Kidney glomerular epithelial cell (primary cell): ENCODE data around the gene TRPV4.
"Not testable (repeated sequence)": the region's sequence is repeated elsewhere in the genome, so short reads cannot be mapped to it uniquely, and the experiment has no call there.

Experiments
- DNase-seq: peaks from one replicate; lab custom pipeline; 2025; lab: John Stamatoyannopoulos, UW

The TRPV4 gene

GRCh38 chr12:109833307-109834189, at the start of gene TRPV4:
TSS of gene TRPV4 (minus strand) at chr12:109833398. CDS start at chr12:109814796, 18,602 bp downstream.
- DNase-seq, result no peak

DNA sequence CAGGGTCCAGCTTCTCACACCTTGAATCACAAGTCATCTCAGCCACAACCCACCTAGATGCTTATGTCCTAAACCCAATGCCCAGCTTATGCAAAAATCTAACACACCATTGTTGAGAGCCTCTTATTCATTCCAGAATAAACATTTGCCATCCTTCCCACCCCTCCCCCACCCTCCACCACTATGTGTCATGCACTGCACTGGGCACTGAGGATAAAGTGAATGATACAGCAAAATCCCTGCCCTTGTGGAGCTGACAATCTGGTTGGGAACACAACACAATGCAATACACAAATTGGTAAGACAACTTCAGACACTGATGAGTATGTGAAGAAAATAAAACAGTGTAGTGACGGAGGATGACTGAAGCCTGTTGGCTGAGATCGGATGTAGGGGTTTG, 48.6 kb upstream of the TRPV4 start:
- no peak for DNase-seq

- no peak for DNase-seq
Measured at GRCh38 chr12:109880938-109881337, 47.7 kb upstream of the TRPV4 start.

GRCh38 chr12:109880043-109880931, 47.1 kb upstream of the TRPV4 start, which contains the start of gene GLTP:
TSS of gene GLTP (minus strand) at chr12:109880541. CDS start at chr12:109880374, 167 bp downstream.
- DNase-seq, result peak; percentile 77

DNA sequence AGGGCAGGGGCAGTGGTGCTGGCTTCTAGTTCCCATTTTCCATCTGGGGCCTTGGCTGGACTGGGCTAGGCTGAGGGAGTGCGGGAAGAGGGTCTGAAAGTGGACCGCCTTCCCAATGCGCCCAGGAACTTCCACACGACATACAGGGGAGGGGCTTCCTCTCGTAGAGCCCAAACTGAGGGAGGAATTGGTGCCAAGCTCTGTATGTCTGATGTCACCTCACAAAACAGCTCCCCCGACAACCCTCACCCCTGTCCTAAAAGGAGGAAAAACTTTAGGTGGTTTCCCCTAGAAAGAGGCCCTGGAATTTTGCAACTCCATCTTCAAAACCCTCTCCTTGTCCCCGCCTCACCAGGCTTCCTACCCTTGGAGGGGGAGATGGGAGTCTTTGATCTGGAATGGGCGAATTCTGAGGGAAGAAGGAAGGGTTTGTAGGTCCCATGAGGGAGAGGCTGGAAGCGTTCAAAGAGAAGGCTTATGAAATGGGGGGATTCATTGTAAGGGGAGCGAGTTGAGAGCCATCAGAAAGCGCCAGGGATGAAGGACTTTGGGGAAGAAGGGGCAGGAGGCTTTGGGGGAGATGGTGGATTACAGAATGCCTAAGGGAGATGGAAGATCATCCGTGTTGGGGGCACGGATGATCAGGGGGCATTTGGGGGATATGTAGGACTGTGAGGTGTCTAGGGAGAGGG, 46.3 kb upstream of the TRPV4 start:
- no peak for DNase-seq

- DNase-seq, result no peak
Measured at GRCh38 chr12:109878749-109879148, 45.6 kb upstream of the TRPV4 start.

- DNase-seq, result no peak
Measured at GRCh38 chr12:109878247-109878625, 45.0 kb upstream of the TRPV4 start.

GRCh38 chr12:109877504-109878246, 44.5 kb upstream of the TRPV4 start:
- no peak for DNase-seq

DNA sequence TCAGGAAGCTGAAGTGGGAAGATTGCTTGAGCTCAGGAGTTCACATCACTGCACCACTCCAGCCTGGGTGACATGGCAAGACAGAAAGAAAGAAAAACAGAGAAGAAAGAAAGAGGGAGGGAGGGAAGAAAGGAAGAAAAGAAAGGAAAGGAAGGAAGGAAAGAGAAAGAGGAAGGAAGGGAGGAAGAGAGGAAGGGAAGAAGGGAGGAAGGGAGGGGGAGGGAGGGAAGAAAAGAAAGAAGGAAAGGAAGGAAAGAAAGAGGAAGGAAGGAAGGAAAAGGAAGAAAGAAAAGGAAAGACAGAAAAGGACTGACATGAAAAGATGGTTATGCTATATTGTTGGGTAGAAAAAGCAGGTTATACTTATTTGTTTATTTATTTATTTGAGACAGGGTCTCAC, 43.2 kb upstream of the TRPV4 start:
- no peak for DNase-seq

DNA sequence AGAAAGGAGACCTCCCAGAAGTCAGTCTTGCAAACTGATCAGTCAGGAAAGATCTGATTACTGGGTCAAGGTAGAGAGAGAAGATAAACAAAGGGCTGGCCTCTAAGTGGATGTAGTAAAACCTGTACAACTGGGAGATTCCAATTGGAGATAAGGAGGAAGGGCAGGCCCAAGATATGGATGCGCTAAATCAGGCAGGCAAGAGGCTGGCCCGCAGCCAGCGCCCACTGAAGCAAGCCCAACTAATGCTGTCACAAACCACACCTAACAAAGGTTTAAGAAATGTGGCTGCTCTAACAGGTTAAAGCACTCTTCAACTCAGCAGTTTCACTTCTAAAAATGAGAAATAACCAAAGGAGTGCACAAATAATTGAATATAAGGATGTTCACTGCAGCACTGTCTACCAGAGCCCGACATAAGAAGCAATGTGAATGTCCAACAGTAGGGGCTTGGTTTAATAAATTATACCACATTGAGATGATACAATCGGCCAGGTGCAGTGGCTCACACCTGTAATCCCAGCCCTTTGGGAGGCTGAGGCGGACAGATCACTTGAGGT, 42.5 kb upstream of the TRPV4 start:
- DNase-seq, result peak; percentile 22

DNA sequence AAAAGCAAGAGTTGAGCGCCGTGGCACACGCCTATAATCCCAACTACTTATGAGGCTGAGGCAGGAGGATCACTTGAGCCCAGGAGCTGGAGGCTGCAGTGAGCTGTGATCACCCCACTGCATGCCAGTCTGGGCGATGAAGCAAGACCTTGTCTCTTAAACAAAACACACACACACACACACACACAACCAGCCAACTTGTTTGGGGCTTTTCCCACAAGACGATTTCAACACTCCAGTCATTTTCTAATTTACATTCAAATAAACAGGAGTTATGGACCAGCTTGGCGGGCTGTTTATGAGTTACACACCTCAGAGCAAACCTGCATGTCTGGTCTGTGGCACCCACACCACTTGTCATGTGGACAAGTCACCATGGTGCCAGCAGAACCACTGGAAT, 40.5 kb upstream of the TRPV4 start:
- no peak for DNase-seq

- DNase-seq, result no peak
Measured at GRCh38 chr12:109871668-109872314, 38.6 kb upstream of the TRPV4 start.

DNA sequence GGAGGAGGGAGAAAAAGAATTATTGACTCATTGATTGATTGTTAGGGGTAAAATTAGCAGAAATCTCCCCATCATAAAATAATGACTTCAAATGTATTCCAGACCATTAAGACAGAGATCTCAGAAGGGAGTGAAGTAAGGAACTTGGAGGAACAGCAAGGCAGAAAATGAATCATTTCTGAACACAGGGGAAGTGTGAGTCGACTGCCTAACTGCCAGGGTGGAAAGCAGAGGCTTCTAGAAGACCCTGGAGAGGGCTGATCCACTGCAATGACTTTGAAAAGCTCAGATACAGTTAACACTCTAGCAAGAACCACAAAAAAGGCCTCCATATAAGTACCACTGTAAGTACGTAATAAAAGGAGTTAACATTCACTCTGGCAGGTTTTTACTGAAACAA, 37.5 kb upstream of the TRPV4 start:
- no peak for DNase-seq

- DNase-seq, result no peak
Measured at GRCh38 chr12:109868182-109869051, 35.2 kb upstream of the TRPV4 start.

- DNase-seq, result no peak
Measured at GRCh38 chr12:109864916-109865315, 31.7 kb upstream of the TRPV4 start.

- DNase-seq, result peak; percentile 22
Measured at GRCh38 chr12:109863847-109864712, 30.9 kb upstream of the TRPV4 start.

DNA sequence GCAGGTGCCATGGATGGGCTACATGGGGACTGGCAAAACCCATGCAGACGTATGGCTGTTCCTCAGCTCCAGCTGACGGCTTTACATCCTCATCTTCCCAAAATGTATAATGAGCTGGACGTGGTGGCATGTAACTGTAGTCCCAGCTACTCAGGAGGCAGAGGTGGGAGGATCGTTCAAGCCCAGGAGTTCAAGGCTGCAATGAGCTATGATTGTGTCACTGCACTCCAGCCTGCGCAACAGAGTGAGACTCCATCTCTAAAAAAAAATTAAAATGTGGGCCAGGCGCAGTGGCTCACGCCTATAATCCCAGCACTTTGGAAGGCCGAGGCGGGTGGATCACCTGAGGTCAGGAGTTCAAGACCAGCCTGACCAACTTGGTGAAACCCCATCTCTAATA, 29.3 kb upstream of the TRPV4 start:
- not testable (repeated sequence) for DNase-seq

- DNase-seq, result peak; percentile 38
Measured at GRCh38 chr12:109861689-109862314, 28.6 kb upstream of the TRPV4 start.
